NOMO-1 treated with DMSO at 0.1 percent for 48 hours (cell line): Measurements from ENCODE around the gene HSPA1L.

ENCODE experiments used
- DNase-seq: peaks from one replicate; lab custom pipeline; 2025; ENCODE audit not compliant: unreplicated experiment; lab: John Stamatoyannopoulos, UW

Gene HSPA1L

GRCh38 chr6:31767096-31767645 is 47.9 kb downstream of the HSPA1L start:
- no peak for DNase-seq

GRCh38 chr6:31765910-31766794 is 48.9 kb downstream of the HSPA1L start:
- no peak for DNase-seq

- DNase-seq = no peak
Observed at GRCh38 chr6:31765559-31765909, 49.5 kb downstream of the HSPA1L start.

- no peak for DNase-seq
Observed at GRCh38 chr6:31764198-31764597, 50.9 kb downstream of the HSPA1L start.

GRCh38 chr6:31763619-31763940 is 51.5 kb downstream of the HSPA1L start:
- no peak for DNase-seq

GRCh38 chr6:31762878-31763618 is 52.0 kb downstream of the HSPA1L start:
- no peak for DNase-seq

GRCh38 chr6:31762356-31762755 is 52.7 kb downstream of the HSPA1L start, which contains the start of gene SAPCD1:
Gene SAPCD1, plus strand, starts transcription at chr6:31762656. Its CDS starts 399 bp downstream, at chr6:31763055.
- DNase-seq = no peak

- DNase-seq = no peak
Observed at GRCh38 chr6:31761343-31761742, 53.7 kb downstream of the HSPA1L start.

GRCh38 chr6:31760790-31761189 is 54.3 kb downstream of the HSPA1L start:
- DNase-seq = no peak
